ENCODE results near the gene PDK1. TPM values are rescaled to one million over a fixed set of nuclear protein-coding genes. Genes with fewer than 3 reads are reported as not detected.

The PDK1 gene
- total RNA-seq, 8 experiments from 2014 or later: 3.1 to 56.0 (median 18.5) TPM

- H3K27ac ChIP-seq: no peak overlapping the region
- in situ Hi-C loops (cut with MboI; ENCODE audit: low pct_unique_long_range_greater_than_20kb in 2 of 9, low sequenced_read_pairs in 9 of 9, unreplicated experiment in 9 of 9): no loop called here
- peak in 2 of 8 experiments; percentile 45 to 62 for ATAC-seq (replicated peaks in 6 of 8)
- 23 to 87% methylated on average over 2 to 3 of the region's 10 CpGs; no CpG with 5 or more reads in 8 of the 10 experiments for WGBS, 10 experiments
- no peaks in the 10 kb centered on the region for H3K4me1 ChIP-seq (replicated peaks in 1 of 2)
- no peak overlapping the region for H3K4me3 ChIP-seq
Measured at GRCh38 chr2:172613615-172614231, 57.8 kb downstream of the PDK1 start.

GRCh38 chr2:172614932-172615331, 59.0 kb downstream of the PDK1 start:
- 20 to 100% (median 74%) methylated on average over 1 to 6 of the region's 6 CpGs; no CpG with 5 or more reads in 3 of the 10 experiments for WGBS, 10 experiments
- no peak for ATAC-seq (replicated peaks in 6 of 8)
- Histone ChIP-seq H3K27ac (no peak overlapping the region), H3K4me3 (no peak overlapping the region), H3K4me1 (replicated peaks in 1 of 2) (no peaks in the 10 kb centered on the region)
- in situ Hi-C loops (cut with MboI; ENCODE audit: low pct_unique_long_range_greater_than_20kb in 2 of 9, low sequenced_read_pairs in 9 of 9, unreplicated experiment in 9 of 9): no loop called here

- WGBS, 10 experiments: 0 to 98% (median 87%) methylated on average over 3 to 5 of the region's 5 CpGs
- ATAC-seq (replicated peaks in 6 of 8): peak in 3 of 8 experiments; percentile 44 to 64 (median 45)
- H3K4me3 ChIP-seq: no peak overlapping the region
- no peaks in the 10 kb centered on the region for H3K4me1 ChIP-seq (replicated peaks in 1 of 2)
- no peak overlapping the region for H3K27ac ChIP-seq
- in situ Hi-C loops (cut with MboI; ENCODE audit: low pct_unique_long_range_greater_than_20kb in 2 of 9, low sequenced_read_pairs in 9 of 9, unreplicated experiment in 9 of 9): no loop called here
Measured at GRCh38 chr2:172615727-172616261, 59.9 kb downstream of the PDK1 start.

- Histone ChIP-seq H3K4me3 (no peak overlapping the region), H3K4me1 (replicated peaks in 1 of 2) (no peaks in the 10 kb centered on the region), H3K27ac (no peak overlapping the region)
- ATAC-seq (replicated peaks in 6 of 8): no peak
- WGBS, 10 experiments: 86 to 100% (median 94%) methylated on average over 1 to 2 of the region's 2 CpGs
- in situ Hi-C loops (cut with MboI; ENCODE audit: low pct_unique_long_range_greater_than_20kb in 2 of 9, low sequenced_read_pairs in 9 of 9, unreplicated experiment in 9 of 9): no loop called here
Measured at GRCh38 chr2:172617115-172617514, 61.2 kb downstream of the PDK1 start.

GRCh38 chr2:172623249-172623965, 67.5 kb downstream of the PDK1 start:
- H3K27ac ChIP-seq: no peak overlapping the region
- in situ Hi-C loops (cut with MboI; ENCODE audit: low pct_unique_long_range_greater_than_20kb in 2 of 9, low sequenced_read_pairs in 9 of 9, unreplicated experiment in 9 of 9): no loop called here
- WGBS, 10 experiments: 0 to 100% (median 83%) methylated on average over 1 of the region's 1 CpG; no CpG with 5 or more reads in 1 of the 10 experiments
- no peak for ATAC-seq (replicated peaks in 6 of 8)
- no peak overlapping the region for H3K4me3 ChIP-seq
- no peaks in the 10 kb centered on the region for H3K4me1 ChIP-seq (replicated peaks in 1 of 2)

- 75 to 100% (median 88%) methylated on average over 1 to 2 of the region's 2 CpGs; no CpG with 5 or more reads in 6 of the 10 experiments for whole genome bisulfite sequencing, 10 experiments
- in situ Hi-C loops (cut with MboI; ENCODE audit: low pct_unique_long_range_greater_than_20kb in 2 of 9, low sequenced_read_pairs in 9 of 9, unreplicated experiment in 9 of 9): no loop called here
Measured at GRCh38 chr2:172624996-172625395, 69.1 kb downstream of the PDK1 start.

GRCh38 chr2:172627181-172627580, 71.3 kb downstream of the PDK1 start:
- Histone ChIP-seq H3K4me3 (no peak overlapping the region), H3K4me1 (replicated peaks in 1 of 2) (no peaks in the 10 kb centered on the region), H3K27ac (no peak overlapping the region)
- WGBS, 10 experiments: 0 to 100% (median 100%) methylated on average over 1 of the region's 1 CpG; no CpG with 5 or more reads in 3 of the 10 experiments
- no peak for ATAC-seq (replicated peaks in 6 of 8)
- in situ Hi-C loops (cut with MboI; ENCODE audit: low pct_unique_long_range_greater_than_20kb in 2 of 9, low sequenced_read_pairs in 9 of 9, unreplicated experiment in 9 of 9): no loop called here

More at GRCh38 chr2:172624996-172625395, 69.1 kb downstream of the PDK1 start:
- Histone ChIP-seq H3K4me3 (no peak overlapping the region), H3K4me1 (replicated peaks in 1 of 2) (no peaks in the 10 kb centered on the region), H3K27ac (no peak overlapping the region)
- ATAC-seq (replicated peaks in 6 of 8): no peak

GRCh38 chr2:172628085-172628484, 72.2 kb downstream of the PDK1 start:
- no peak overlapping the region for H3K4me3 ChIP-seq
- ATAC-seq (replicated peaks in 6 of 8): no peak
- whole genome bisulfite sequencing, 10 experiments: 63 to 100% (median 96%) methylated on average over 1 to 4 of the region's 4 CpGs; no CpG with 5 or more reads in 2 of the 10 experiments
- in situ Hi-C loops (cut with MboI; ENCODE audit: low pct_unique_long_range_greater_than_20kb in 2 of 9, low sequenced_read_pairs in 9 of 9, unreplicated experiment in 9 of 9): no loop called here
- H3K4me1 ChIP-seq (replicated peaks in 1 of 2): no peaks in the 10 kb centered on the region
- no peak overlapping the region for H3K27ac ChIP-seq

- WGBS, 10 experiments: 64 to 100% (median 87%) methylated on average over 2 to 5 of the region's 7 CpGs; no CpG with 5 or more reads in 4 of the 10 experiments
- Histone ChIP-seq H3K27ac (no peak overlapping the region), H3K4me3 (no peak overlapping the region), H3K4me1 (replicated peaks in 1 of 2) (no peaks in the 10 kb centered on the region)
- ATAC-seq (replicated peaks in 6 of 8): no peak
- in situ Hi-C loops (cut with MboI; ENCODE audit: low pct_unique_long_range_greater_than_20kb in 2 of 9, low sequenced_read_pairs in 9 of 9, unreplicated experiment in 9 of 9): no loop called here
Measured at GRCh38 chr2:172629586-172629985, 73.7 kb downstream of the PDK1 start.

- in situ Hi-C loops (cut with MboI; ENCODE audit: low pct_unique_long_range_greater_than_20kb in 2 of 9, low sequenced_read_pairs in 9 of 9, unreplicated experiment in 9 of 9): no loop called here
- no peak for ATAC-seq (replicated peaks in 6 of 8)
- Histone ChIP-seq H3K4me1 (replicated peaks in 1 of 2) (no peaks in the 10 kb centered on the region), H3K4me3 (no peak overlapping the region), H3K27ac (no peak overlapping the region)
Measured at GRCh38 chr2:172630181-172630580, 74.3 kb downstream of the PDK1 start.

GRCh38 chr2:172634477-172634876, 78.6 kb downstream of the PDK1 start:
- Histone ChIP-seq H3K4me3 (no peak overlapping the region), H3K27ac (no peak overlapping the region), H3K4me1 (replicated peaks in 1 of 2) (no peaks in the 10 kb centered on the region)
- WGBS, 10 experiments: 33 to 100% (median 81%) methylated on average over 1 to 3 of the region's 3 CpGs; no CpG with 5 or more reads in 2 of the 10 experiments
- ATAC-seq (replicated peaks in 6 of 8): no peak
- in situ Hi-C loops (cut with MboI; ENCODE audit: low pct_unique_long_range_greater_than_20kb in 2 of 9, low sequenced_read_pairs in 9 of 9, unreplicated experiment in 9 of 9): no loop called here

GRCh38 chr2:172635548-172635947, 79.7 kb downstream of the PDK1 start:
- no peak overlapping the region for H3K4me3 ChIP-seq
- WGBS, 10 experiments: 78 to 100% (median 81%) methylated on average over 1 to 5 of the region's 5 CpGs; no CpG with 5 or more reads in 2 of the 10 experiments
- in situ Hi-C loops (cut with MboI; ENCODE audit: low pct_unique_long_range_greater_than_20kb in 2 of 9, low sequenced_read_pairs in 9 of 9, unreplicated experiment in 9 of 9): no loop called here
- no peak for ATAC-seq (replicated peaks in 6 of 8)
- H3K4me1 ChIP-seq (replicated peaks in 1 of 2): no peaks in the 10 kb centered on the region
- no peak overlapping the region for H3K27ac ChIP-seq

GRCh38 chr2:172639256-172639655, 83.4 kb downstream of the PDK1 start:
- no peak for ATAC-seq (replicated peaks in 6 of 8)
- H3K27ac ChIP-seq: no peak overlapping the region
- no peak overlapping the region for H3K4me3 ChIP-seq
- in situ Hi-C loops (cut with MboI; ENCODE audit: low pct_unique_long_range_greater_than_20kb in 2 of 9, low sequenced_read_pairs in 9 of 9, unreplicated experiment in 9 of 9): no loop called here
- 0 to 97% (median 88%) methylated on average over 1 to 3 of the region's 3 CpGs; no CpG with 5 or more reads in 3 of the 10 experiments for WGBS, 10 experiments
- no peaks in the 10 kb centered on the region for H3K4me1 ChIP-seq (replicated peaks in 1 of 2)
